GM12872 (cell line): ENCODE measurements around the gene TBC1D10A.

ENCODE experiments used
- CTCF ChIP-seq: IDR thresholded peaks from 3 replicates; pipeline ENCODE4 v1.5.1; 2011; ENCODE audit warnings: low read depth, mild to moderate bottlenecking, low read length, moderate library complexity; ENCODE audit not compliant: insufficient read depth

TBC1D10A gene

GRCh38 chr22:30301995-30302809 is 24.5 kb downstream of the TBC1D10A start:
- TF ChIP-seq CTCF = no peak

DNA sequence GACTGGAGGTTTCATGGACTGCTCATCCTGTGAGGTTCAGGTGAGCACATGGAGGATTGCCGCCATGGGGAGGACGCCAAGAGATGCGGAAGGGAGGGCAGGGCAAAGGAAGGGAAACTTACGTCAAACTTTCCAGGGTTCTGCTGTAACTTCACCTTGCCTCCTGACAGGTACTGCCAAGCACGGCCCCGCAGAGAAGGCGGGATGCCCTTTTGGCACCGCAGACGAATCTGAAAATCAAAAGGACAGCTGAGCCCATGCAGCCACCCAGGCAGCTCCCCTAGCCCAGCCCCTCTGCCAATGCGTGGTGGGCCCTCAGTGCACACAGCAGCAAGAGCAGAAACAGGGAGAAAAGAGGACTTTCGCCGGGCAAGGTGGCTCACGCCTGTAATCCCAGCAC is 27.4 kb downstream of the TBC1D10A start:
- no peak for TF ChIP-seq CTCF

GRCh38 chr22:30297991-30298701 is 28.6 kb downstream of the TBC1D10A start:
- TF ChIP-seq CTCF = no peak

DNA sequence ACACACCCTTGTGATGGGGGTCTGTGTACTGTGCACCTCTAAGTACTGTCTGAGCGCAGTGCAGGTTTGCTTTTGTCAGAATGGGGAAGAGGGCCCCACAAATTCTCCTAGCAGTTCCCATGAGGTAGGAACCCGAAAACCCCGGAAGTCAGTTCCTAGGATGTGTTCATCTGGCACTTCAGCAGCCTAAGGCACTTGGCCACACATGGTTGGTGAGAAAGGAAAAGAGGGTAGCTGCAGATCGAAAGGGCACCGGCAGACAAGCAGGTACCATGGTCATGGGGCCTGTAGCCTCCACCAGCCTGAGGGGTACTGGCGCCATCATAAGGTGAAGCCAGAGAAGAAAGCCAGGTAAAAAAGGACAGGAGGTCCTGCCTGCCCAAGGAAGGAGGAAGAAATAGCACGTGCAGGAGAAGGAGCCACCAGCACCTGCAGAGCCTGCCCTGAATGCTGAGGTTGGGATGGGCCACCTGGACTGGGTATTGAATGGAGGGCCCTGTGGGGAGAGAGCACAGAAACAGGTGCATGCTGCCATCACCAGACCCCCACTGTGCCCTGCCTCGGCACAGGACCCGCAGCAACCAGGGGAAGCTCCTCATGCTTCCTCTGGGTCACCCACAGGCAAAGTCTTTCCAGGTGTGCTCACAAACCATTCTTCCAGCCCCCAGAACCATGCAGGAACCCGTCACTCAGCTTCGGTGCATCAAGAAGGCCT is 29.3 kb downstream of the TBC1D10A start:
- TF ChIP-seq CTCF = no peak

- TF ChIP-seq CTCF = no peak
Observed at GRCh38 chr22:30296833-30297232, 29.9 kb downstream of the TBC1D10A start.

DNA sequence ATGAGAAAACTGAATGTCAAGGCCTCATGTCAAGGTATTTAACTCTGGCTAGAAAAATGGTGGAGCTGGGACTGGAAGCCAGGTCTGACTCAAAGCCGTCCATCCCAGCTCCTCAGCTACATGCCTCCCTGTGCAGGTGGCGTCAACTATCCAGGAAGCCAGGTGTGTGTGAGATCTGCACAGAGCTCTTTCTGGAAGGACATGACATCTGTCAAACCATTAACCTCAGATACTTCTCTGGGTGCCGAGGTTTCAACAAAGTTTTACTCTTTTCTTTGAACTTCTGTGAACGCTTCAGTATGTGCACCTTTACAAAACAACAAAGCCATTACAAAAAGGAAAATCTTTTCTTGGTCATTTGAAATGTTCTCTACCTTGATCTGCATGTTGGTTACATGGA is 30.4 kb downstream of the TBC1D10A start:
- TF ChIP-seq CTCF = no peak

DNA sequence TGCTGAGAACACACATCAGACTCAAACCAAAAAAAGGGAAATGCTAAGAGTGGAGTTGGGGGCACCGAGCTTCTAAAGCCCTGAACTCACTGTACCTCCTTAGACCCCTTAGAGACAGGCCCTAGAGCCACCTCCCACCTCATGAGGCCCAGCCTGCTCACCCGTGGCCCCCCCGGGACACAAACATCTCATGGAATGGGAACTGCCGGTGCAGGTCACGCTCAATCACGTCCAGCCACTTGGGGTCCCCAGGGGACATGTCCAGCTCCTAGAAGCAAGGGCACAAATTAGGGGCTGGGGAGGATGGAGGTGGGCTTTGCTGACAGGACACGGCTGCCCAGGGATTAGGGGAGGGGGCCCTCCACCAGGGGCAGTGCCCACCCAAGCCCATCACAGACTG is 31.2 kb downstream of the TBC1D10A start:
- no peak for TF ChIP-seq CTCF
